ENCODE results near the gene ARHGAP10.

Gene ARHGAP10

GRCh38 chr4:148112231-148112982 lies 380.5 kb downstream of the ARHGAP10 start:
- Mint-ChIP-seq H3K9me3 (no peaks in the 10 kb centered on the region), H3K27me3 (no peaks in the 10 kb centered on the region), H3K36me3 (ENCODE audit: low read depth) (peaks cover 58% of the 10 kb centered on the region), H3K4me3 (no peak overlapping the region), H3K27ac (peak overlapping the region; percentile 13), H3K4me1 (ENCODE audit: low read depth) (peaks cover 42% of the 10 kb centered on the region)
- no peak for DNase-seq

GRCh38 chr4:148114436-148114835 lies 382.5 kb downstream of the ARHGAP10 start:
- no peak overlapping the region for H3K27ac Mint-ChIP-seq
- no peak for DNase-seq
- peaks cover 55% of the 10 kb centered on the region for H3K4me1 Mint-ChIP-seq (ENCODE audit: low read depth)
- peaks cover 57% of the 10 kb centered on the region for H3K36me3 Mint-ChIP-seq (ENCODE audit: low read depth)
- no peaks in the 10 kb centered on the region for H3K27me3 Mint-ChIP-seq
- no peaks in the 10 kb centered on the region for H3K9me3 Mint-ChIP-seq
- no peak overlapping the region for H3K4me3 Mint-ChIP-seq

GRCh38 chr4:148116264-148116663 lies 384.4 kb downstream of the ARHGAP10 start:
- Mint-ChIP-seq H3K27me3 (no peaks in the 10 kb centered on the region), H3K4me1 (ENCODE audit: low read depth) (peaks cover 48% of the 10 kb centered on the region), H3K36me3 (ENCODE audit: low read depth) (peaks cover 54% of the 10 kb centered on the region), H3K4me3 (no peak overlapping the region), H3K9me3 (no peaks in the 10 kb centered on the region), H3K27ac (no peak overlapping the region)
- no peak for DNase-seq

DNA sequence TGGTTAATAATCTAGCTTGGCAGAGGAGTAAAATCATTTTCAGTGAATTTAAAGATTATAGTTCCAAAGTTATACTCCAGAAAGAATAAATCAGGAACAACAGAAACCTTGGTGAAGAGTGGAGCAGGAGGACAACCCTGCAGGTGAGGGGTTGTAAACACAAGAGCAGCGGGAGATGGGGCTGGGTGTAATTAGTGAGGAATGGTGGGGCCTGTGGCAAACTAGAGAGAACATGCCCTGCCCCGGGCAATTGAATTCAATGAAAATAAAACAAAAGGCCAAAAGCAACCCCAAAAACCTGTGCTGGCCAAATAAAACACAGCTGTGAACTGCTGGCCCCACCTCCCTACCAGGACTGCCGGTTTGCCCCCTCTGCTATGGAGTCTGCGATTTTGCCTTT lies 385.1 kb downstream of the ARHGAP10 start:
- no peak for DNase-seq
- Mint-ChIP-seq H3K9me3 (no peaks in the 10 kb centered on the region), H3K27ac (no peak overlapping the region), H3K27me3 (no peaks in the 10 kb centered on the region), H3K4me3 (no peak overlapping the region), H3K36me3 (ENCODE audit: low read depth) (peaks cover 50% of the 10 kb centered on the region), H3K4me1 (ENCODE audit: low read depth) (peaks cover 41% of the 10 kb centered on the region)

GRCh38 chr4:148118179-148118578 lies 386.3 kb downstream of the ARHGAP10 start:
- peaks cover 33% of the 10 kb centered on the region for H3K4me1 Mint-ChIP-seq (ENCODE audit: low read depth)
- H3K27me3 Mint-ChIP-seq, result no peaks in the 10 kb centered on the region
- DNase-seq, result no peak
- no peak overlapping the region for H3K4me3 Mint-ChIP-seq
- peaks cover 53% of the 10 kb centered on the region for H3K36me3 Mint-ChIP-seq (ENCODE audit: low read depth)
- peaks cover 7% of the 10 kb centered on the region for H3K9me3 Mint-ChIP-seq
- H3K27ac Mint-ChIP-seq, result no peak overlapping the region

- H3K4me1 Mint-ChIP-seq (ENCODE audit: low read depth), result peaks cover 31% of the 10 kb centered on the region
- DNase-seq, result no peak
- no peak overlapping the region for H3K27ac Mint-ChIP-seq
- H3K36me3 Mint-ChIP-seq (ENCODE audit: low read depth), result peaks cover 54% of the 10 kb centered on the region
- no peaks in the 10 kb centered on the region for H3K27me3 Mint-ChIP-seq
- peaks cover 11% of the 10 kb centered on the region for H3K9me3 Mint-ChIP-seq
- no peak overlapping the region for H3K4me3 Mint-ChIP-seq
Measured at GRCh38 chr4:148118633-148119032, 386.7 kb downstream of the ARHGAP10 start.

DNA sequence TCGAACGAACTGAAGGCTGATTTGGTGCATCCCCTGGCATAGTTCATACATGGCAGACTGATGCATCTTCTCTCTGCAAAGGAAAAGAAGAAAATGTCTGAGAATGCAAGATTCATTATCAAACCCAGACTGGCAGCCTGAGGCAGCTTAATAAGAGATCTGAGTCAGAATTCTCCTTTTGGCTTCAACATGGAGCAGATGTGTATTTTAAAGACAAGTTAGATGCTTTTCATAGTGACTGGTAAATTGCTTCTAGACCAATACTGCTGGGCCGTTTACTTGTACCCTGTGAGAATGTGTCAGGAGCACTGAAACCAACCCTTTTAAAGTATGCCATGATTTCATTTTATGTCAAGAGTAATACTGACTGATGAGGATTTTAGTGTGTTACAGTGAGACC lies 388.3 kb downstream of the ARHGAP10 start:
- Mint-ChIP-seq H3K4me1 (ENCODE audit: low read depth) (peaks cover 28% of the 10 kb centered on the region), H3K27ac (no peak overlapping the region), H3K4me3 (no peak overlapping the region), H3K36me3 (ENCODE audit: low read depth) (peaks cover 55% of the 10 kb centered on the region), H3K27me3 (no peaks in the 10 kb centered on the region), H3K9me3 (peaks cover 22% of the 10 kb centered on the region)
- no peak for DNase-seq

All from activated T-cell treated with anti-CD3 and anti-CD28 coated beads, Interleukin-2, amount 50 U/mL, for 24 hours (primary cell).